GM19238 (cell line): ENCODE results near the gene ZSCAN16.

Experiments used
- DNase-seq: peaks from one replicate; pipeline ENCODE4 v3.0.0; 2011; ENCODE audit warnings: low spot score; ENCODE audit not compliant: insufficient read length

ZSCAN16 gene

DNA sequence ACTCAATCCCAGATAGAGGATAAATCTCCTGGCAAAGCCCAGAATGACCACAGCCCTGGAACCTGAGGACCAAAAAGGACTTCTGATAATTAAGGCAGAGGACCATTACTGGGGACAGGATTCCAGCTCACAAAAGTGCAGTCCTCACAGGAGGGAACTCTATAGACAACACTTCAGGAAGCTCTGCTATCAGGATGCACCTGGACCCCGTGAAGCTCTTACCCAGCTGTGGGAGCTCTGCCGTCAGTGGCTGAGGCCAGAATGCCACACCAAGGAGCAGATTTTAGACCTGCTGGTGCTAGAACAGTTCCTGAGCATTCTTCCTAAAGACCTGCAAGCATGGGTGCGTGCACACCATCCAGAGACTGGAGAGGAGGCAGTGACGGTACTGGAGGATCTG, 992 bp downstream of the ZSCAN16 start:
- DNase-seq = no peak

DNA sequence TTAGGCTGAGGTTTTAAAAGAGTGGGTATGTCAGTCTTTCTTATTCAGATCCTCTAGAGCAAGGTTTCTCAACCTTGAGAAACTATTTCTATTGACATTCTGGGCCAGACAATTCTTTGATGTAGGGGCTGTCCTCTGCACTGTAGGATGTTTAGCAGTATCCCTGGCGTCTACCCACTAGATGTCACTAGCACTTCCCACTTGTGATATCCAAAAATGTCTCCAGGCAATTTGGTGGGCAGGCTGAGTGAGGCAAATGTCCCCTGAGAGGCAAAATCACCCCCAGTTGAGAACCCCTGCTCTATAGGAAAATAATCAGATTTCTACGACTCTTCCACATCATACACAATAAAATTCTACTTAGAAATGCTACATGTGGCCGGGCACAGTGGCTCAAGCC, 9.6 kb downstream of the ZSCAN16 start:
- no peak for DNase-seq

DNA sequence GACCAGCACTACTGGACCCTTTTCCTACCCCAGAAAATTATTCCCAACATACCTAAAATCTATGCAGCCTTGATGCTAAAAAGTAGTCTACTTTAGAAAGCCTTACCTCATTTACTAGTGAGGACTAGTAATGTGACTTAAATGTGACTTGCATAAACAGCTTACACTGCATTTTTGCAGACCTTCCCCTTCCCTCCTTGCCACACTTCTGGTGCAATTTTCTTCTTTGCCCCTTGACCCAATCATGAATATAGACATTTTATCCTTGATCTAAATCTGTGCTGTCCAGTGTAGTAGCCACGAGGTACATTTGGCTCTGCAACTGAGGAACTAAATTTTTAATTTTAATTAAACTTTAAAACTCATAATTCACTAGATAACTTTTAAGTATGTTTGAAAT, 10.3 kb downstream of the ZSCAN16 start:
- no peak for DNase-seq

DNA sequence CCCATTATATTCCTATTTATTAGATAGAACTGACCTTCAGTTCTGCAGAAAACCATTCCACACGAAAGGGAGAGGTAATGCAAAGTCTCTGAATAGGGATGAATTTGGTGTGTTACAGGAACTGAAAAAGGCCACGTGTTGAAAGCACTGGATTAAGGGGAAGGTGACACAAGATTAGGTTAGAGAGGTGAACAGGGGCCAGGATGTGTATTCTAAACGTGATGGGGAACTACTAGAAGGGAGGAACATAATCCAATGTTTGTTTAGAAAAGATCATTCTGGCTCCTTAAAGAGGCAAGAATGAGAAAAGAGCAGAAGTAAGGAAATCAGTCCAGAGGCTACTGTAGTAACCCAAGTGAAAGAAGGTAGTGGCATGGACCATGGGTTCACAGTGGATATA, 11.0 kb downstream of the ZSCAN16 start:
- no peak for DNase-seq

DNA sequence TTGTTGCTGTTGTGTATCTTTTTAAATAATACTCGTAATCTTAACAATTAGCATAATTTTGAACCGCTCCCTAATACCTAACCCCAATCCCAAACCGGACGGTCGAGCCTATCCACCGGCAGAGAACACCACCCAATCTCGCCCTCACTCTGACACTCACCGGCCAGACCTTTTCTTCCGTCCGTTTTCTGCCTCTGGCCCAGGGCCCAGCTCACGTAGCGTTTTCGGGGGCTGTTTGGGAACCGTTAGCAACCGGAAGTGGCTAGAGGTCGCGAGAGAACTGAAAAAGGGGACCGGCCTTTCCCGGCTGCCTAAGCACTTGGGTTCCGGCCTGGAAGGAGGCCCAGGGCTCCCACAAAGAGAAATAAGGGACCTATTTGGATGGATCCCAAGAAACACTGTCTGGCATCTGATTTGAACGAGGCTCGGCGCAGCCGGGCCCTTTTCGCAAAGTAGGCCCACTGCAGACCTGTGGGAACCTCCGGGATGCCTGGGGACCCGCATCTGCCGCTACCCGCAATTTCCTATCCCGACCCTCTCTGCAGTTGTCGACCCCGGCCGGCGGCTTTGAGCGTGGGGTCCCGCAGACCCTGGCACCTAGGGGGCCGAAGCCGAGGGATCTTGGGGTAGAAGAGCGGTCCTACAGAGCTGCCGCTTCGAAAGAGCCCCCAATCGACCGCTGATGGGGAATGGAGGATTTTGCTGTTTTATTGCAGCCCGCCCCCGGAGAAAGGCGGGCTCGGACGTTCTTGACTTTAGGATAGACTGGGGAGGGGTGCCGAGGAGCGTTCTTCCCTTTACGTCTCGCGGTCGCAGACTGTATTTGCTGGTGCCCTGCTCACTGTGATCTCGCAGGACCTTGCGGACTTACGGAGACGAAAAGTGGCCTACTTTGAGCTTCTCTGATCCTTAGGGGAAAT, 12.4 kb downstream of the ZSCAN16 start:
- DNase-seq = peak; percentile 25

DNA sequence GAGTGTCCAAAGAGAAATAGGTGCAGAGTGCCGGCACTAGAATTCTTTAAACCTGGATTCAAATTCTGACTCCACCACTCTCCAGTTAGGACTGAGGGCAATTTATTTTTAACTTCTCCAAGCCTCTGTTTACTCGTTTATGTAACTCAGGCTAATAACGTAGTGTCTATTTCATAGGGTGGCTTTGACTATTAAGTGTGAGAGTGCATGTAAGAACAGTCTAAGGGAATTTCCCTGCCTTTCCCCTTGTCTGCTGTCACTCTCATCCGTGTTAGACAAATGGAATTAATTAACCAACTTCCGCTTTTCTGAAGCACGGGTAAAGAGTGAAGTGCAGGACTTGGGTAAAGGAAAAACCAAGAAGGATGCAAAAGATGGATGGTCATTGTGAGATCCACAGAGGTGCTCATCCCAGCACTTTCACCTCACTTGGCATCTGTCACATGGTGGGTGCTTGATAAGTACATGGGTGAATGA, 13.1 kb downstream of the ZSCAN16 start:
- DNase-seq = no peak

DNA sequence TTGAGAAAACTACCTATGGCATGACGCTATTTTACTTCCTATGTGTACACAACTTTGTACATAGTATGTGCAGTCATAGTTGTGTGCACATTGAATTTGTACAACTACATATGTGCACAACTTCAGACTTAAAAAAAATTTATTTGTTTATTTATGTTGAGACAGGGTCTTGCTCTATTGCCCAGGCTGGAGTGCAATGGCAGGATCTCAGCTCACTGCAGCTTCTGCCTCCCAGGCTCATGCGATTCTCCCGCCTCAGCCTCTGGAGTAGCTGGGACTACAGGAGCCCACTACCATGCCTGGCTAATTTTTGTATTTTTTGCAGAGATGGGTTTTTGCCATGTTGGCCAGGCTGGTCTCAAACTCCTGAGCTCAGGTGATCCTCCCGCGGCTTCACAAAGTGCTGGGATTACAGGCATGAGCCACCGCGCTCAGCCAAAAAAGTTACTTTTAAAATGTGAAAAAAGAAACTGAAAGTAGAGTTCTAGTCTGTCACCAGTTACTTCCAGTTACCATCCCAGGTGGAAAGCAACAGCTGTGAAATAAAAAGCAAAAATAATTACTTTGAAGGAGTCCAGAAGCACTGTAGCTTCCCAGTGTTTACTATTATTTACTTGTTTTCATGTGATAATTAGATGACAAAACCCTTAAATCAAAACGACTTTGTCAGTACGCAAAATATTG, 15.6 kb downstream of the ZSCAN16 start:
- DNase-seq = no peak

DNA sequence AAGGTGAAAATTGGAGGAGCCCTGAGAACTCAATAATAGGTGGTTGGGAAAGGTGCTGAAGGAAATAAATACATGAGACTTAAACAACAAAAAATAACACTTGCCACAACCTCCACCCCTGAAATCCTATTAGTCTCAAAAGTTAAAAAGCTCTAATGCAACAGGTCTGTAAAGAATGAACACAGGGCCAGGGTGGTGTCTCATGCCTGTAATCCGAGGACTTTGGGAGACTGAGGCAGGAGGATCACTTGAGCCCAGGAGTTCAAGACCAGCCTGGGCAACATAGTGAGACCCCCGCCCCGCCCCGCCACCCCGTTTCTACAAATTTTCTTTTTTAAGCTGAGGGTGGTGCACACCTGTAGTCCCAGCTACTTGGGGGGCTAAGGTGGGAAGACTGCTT, 16.2 kb downstream of the ZSCAN16 start:
- DNase-seq = no peak

DNA sequence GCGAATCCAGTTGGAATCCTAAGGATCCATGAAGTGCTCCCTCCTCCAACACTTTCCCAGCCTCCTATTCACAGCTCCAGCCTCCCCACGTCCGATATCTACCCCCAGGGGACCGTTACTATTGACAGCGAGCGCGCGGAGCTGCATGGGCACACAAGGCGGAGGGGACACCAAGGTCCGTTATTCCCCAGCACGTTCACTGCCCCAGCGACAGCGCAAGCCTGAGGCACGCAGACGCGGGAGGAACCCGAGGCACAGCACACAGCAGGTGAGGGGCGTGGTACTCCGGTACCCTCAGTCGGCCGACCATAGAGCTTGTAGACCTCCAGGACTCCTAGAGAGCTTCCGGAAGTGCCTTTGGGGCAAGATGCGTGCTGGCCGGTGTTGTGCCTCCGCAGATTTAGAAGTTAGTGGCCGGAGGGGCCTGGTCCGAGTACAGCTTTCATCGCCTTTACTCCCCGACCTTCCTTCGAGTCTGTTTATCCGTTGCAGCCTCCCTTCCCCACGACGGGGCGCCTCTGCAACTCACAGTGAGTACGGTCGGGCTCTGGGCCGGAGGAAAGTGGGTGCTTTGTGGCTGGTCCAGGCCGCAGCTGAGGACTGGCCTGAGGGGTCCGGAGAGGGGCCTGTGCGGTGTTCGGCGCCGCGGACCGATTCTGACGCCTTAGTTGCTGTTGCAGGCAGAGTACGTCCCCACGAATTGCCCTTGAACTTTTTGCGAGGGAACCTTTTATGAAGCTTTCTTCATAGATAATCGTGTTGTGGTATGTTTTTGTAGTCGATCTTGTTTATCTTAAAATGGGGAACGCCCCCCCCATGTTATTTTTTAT, 17.3 kb downstream of the ZSCAN16 start, which contains the start of gene ZKSCAN8:
ZKSCAN8 (plus strand) TSS at position 384 of the 830 bp plus-strand sequence. CDS start 6,525 bp downstream, outside the sequence.
- peak; percentile 77 for DNase-seq

DNA sequence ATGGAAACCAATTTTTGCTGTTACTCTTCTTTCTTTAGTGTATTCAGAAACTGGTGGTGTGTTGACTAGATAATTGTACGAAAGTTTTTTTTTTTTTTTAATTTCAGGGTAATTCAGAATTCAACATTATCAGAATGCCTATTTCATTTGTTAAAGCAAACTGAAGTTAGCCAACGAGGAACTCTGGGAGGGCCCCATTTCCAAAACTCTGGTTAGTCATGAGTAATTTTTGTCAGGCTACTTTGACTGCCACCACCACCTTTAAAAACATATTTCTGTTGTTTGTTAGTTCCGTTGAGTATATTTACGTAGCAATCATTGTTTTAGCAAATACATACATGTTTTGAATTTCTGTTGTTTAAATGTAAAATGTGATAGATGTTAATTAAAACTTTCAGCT, 18.0 kb downstream of the ZSCAN16 start:
- no peak for DNase-seq

DNA sequence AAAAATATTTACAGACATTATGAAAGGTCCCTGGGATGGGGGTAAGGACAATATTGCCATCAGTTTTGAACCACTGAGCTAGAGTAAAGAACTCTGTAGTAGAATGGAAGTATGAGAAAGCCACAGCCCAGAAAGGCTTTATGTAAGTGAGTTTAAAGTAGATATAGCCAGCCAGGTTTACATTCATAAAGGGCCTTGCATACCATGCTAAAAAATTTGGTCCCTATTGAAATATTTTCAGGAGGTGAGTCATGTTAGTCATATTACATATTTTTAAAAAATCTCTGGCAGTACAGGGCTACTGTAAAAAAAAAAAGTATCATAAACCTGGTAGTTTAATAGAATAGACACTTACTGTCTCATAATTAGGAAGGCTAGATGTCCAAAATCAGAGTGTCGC, 20.8 kb downstream of the ZSCAN16 start:
- no peak for DNase-seq

DNA sequence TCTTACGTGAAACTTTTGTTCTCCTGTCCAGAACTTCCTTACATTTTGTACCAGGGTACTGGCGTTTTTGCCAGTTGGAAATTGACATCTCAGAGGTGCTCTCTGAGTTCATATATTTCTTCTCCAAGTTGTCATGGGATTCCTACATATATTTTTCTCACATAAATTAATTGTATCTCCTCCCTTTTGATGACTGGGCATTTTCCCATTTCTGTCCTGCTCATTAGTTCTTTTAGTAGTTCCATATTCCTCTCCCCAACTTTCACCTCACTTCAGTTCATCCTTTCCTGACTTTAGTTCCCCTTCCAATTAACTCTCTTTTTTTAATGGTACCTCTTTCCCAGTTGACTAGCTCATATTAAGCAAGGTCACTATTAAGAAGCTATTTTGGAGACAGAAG, 28.1 kb downstream of the ZSCAN16 start:
- DNase-seq = no peak

DNA sequence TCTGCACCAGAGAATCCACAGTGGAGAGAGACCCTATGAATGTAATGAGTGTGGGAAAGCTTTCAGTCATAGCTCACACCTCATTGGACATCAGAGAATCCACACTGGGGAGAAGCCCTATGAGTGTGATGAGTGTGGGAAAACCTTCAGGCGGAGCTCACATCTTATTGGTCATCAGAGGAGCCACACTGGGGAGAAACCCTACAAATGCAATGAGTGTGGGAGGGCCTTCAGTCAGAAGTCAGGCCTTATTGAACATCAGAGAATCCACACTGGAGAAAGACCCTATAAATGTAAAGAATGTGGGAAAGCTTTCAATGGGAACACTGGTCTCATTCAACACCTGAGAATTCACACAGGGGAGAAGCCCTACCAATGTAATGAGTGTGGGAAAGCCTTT, 29.1 kb downstream of the ZSCAN16 start:
- no peak for DNase-seq

DNA sequence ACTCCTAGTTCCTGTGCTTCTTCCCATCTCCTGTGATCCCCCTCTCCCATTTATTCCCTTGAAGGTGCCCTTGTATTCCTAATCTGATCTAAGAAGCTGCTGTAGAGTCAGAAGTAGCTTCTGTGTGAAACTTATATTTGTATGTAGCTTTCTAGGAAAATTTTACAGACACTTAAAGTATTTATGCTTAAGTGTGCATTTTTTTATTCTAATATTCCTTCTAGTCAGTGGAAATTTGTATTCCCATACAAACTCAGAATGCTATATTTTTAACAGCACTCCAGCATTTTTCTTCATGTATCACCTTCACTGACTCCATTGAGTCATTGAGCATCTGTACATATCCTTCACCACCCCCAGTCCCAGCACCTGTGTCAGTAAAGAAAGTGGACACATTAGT, 29.9 kb downstream of the ZSCAN16 start:
- DNase-seq = no peak

DNA sequence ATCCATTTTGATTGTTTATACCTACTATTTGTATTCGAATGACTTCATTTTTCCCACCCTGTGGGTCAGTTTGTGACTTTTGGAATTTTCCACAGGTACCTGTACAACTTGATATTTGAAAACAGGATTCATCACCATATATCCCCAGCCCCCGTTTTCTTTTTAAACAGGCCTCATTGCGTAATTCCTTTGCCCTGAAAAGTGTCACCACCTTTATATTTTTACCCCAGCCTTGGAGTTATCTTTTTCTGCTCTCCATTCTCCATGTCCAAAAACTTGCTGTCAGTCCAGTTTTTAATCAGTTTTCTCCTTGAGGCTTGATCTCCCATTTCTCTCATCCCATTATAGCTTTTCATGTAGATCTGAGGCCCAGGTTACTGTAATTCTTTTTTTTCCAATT, 33.9 kb downstream of the ZSCAN16 start:
- DNase-seq = no peak

DNA sequence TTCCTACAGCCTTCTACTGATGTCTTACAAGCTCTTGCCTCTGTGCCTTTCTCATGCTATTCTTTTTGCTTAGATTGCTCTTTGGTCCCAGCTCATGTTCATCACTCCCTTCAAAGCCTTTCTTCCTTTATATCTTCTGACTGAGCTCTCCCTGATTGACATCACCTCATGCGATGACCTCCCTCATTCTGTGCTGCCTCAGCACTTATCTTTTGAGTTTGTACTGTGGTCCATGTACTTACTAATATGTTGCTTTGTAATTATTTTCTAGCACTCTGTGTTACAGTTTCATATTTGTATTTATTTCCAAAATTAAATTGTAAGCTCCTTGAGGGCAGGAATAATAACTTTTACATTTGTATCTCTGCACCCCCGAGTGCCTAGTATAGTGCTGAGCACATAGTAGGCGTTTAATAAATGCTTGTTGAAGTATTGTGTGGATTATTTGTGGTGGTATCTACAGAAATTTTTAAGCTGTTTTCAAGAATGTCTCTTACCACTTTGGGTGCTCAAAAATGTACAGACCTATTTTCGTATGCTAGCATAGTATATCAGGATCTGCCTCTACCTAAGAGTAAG, 34.7 kb downstream of the ZSCAN16 start:
- DNase-seq = no peak

DNA sequence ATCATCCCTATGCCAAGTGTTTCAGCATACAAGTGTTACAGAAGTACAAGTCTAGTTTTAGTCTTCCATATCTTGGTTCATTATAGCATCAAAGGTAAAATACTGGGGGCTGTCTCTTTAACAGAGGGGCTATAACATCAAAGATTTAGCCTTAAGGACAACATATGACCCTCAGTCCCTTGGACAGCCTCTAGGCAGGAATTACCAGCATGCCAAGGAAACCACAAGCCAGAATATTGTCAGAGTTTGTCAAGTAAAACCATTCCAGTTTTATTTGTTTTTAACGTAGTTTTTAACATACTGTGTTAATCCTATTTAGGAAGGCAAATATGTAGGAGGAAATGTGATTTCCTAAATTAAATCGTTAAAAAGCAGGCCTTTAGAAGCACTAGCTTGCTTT, 35.8 kb downstream of the ZSCAN16 start:
- DNase-seq = no peak

DNA sequence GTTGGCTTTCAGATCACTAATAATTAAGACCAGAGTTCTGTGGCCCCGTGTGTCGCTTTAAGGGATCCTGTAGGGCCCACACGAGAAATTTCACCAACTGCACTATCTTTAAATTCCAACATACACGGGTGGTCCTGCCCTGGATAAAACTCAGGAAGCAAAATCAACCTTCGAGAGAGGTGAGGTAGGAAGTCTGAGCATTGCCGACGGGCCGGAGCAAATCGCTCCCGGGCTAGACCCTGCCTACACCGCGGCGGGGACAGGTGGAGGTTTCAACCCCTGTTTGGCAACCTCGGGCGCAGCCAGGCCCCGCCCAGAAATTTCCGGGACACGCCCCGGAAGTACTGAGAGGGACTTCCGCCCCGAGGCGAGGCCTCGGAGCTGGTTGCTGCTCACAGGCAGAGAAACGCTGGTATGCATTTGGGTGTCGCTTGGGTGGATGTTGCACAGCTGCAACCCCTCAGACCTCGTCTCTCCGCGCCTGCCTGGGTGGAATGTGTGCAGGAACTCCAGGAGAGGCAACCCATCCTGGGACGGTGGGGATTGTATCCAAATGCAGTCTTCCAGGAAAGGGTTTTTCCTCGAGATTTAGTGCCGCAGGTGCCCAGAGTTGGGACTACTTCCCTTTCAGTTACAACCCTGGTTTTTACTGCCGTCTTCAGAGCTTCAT, 37.1 kb downstream of the ZSCAN16 start:
- peak; percentile 80 for DNase-seq

DNA sequence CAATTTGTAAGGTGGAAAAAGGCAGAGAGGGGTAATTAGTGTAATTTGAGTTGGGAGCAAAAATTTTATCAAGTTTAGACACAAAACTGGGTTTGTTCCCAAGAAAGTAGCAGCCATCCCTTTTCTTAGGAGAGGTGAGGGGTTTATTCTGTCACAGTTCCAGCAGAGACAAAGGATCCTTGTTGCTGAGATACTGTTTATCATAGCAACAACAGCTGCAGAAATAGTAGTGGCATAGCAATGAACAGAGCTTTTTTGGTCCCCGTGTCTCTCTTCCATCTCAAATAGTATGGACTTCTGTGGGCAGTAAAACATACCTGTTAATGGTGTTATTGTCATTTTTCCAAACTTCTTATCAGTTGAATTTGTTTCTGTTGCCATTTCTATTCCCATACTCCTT, 41.2 kb downstream of the ZSCAN16 start:
- no peak for DNase-seq

DNA sequence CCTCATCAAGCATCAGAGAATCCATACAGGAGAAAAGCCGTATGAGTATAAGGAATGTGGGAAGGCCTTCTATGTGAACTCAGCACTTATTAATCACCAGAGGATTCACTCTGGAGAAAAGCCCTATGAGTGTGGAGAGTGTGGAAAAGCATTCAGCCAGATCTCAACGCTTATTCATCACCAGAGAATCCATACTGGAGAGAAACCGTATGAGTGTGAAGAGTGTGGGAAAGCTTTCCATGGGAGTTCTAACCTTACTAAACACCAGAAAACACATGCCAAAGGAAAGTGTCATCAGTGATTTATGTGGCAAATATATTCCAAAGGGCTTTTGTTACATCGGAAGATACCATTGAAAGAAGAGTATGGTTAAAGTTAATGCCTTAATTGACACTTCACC, 42.7 kb downstream of the ZSCAN16 start:
- no peak for DNase-seq

DNA sequence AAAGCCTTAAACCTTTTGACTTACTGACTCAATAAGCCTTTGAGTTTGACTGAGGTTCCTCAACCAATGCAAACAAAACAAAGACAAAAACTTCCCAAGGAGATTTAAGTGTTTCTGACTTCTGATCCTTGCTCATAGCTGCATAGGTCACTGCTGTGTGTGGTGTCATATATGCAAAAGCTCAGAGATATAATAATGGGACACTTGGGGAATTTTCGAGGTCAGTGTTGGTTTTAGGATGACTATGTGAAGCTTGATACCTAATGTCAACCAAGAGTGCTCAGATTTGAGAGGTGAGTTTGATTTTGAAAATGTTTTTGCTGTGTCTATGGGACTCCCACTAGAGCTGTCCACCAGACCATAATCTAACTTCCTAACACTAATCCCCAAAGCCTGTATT, 43.5 kb downstream of the ZSCAN16 start:
- no peak for DNase-seq
